ENCODE measurements around the gene TMEM26.

TMEM26 gene

GRCh38 chr10:61452655-61453641, at the start of gene TMEM26:
TSS of gene TMEM26 (minus strand) at chr10:61453381. CDS start at chr10:61453081, 300 bp downstream.
- DNase-seq (ENCODE audit: low read depth in 2 of 2, low spot score in 1 of 2): no peak

- DNase-seq (ENCODE audit: low read depth in 2 of 2, low spot score in 1 of 2): no peak
Measured at GRCh38 chr10:61500460-61500859, 47.3 kb upstream of the TMEM26 start.

GRCh38 chr10:61492364-61492995, 39.3 kb upstream of the TMEM26 start:
- DNase-seq (ENCODE audit: low read depth in 2 of 2, low spot score in 1 of 2): no peak

- DNase-seq (ENCODE audit: low read depth in 2 of 2, low spot score in 1 of 2): no peak
Measured at GRCh38 chr10:61487506-61487905, 34.3 kb upstream of the TMEM26 start.

- DNase-seq (ENCODE audit: low read depth in 2 of 2, low spot score in 1 of 2): no peak
Measured at GRCh38 chr10:61486738-61487396, 33.7 kb upstream of the TMEM26 start.

GRCh38 chr10:61486251-61486650, 33.1 kb upstream of the TMEM26 start:
- DNase-seq (ENCODE audit: low read depth in 2 of 2, low spot score in 1 of 2): no peak

- DNase-seq (ENCODE audit: low read depth in 2 of 2, low spot score in 1 of 2): no peak
Measured at GRCh38 chr10:61481597-61481996, 28.4 kb upstream of the TMEM26 start.

GRCh38 chr10:61480208-61480607, 27.0 kb upstream of the TMEM26 start:
- DNase-seq (ENCODE audit: low read depth in 2 of 2, low spot score in 1 of 2): no peak

- no peak for DNase-seq (ENCODE audit: low read depth in 2 of 2, low spot score in 1 of 2)
Measured at GRCh38 chr10:61478621-61479312, 25.6 kb upstream of the TMEM26 start.

GRCh38 chr10:61477451-61477850, 24.3 kb upstream of the TMEM26 start:
- DNase-seq (ENCODE audit: low read depth in 2 of 2, low spot score in 1 of 2): no peak

GRCh38 chr10:61476529-61476928, 23.3 kb upstream of the TMEM26 start:
- DNase-seq (ENCODE audit: low read depth in 2 of 2, low spot score in 1 of 2): no peak

- no peak for DNase-seq (ENCODE audit: low read depth in 2 of 2, low spot score in 1 of 2)
Measured at GRCh38 chr10:61475449-61475873, 22.3 kb upstream of the TMEM26 start.

GRCh38 chr10:61472090-61472674, 19.0 kb upstream of the TMEM26 start:
- no peak for DNase-seq (ENCODE audit: low read depth in 2 of 2, low spot score in 1 of 2)

- no peak for DNase-seq (ENCODE audit: low read depth in 2 of 2, low spot score in 1 of 2)
Measured at GRCh38 chr10:61471491-61471890, 18.3 kb upstream of the TMEM26 start.

GRCh38 chr10:61470740-61471139, 17.6 kb upstream of the TMEM26 start:
- DNase-seq (ENCODE audit: low read depth in 2 of 2, low spot score in 1 of 2): no peak

- DNase-seq (ENCODE audit: low read depth in 2 of 2, low spot score in 1 of 2): no peak
Measured at GRCh38 chr10:61465901-61466632, 12.9 kb upstream of the TMEM26 start.

- DNase-seq (ENCODE audit: low read depth in 2 of 2, low spot score in 1 of 2): no peak
Measured at GRCh38 chr10:61465171-61465496, 12.0 kb upstream of the TMEM26 start.

GRCh38 chr10:61464461-61465170, 11.4 kb upstream of the TMEM26 start:
- DNase-seq (ENCODE audit: low read depth in 2 of 2, low spot score in 1 of 2): no peak

- no peak for DNase-seq (ENCODE audit: low read depth in 2 of 2, low spot score in 1 of 2)
Measured at GRCh38 chr10:61463035-61463909, 10.1 kb upstream of the TMEM26 start.
